K562 (cell line): ENCODE data around the gene MINK1. TPM values are rescaled to one million over a fixed set of nuclear protein-coding genes. Genes with fewer than 3 reads are reported as not detected.

Experiments
- ARNT ChIP-seq, 2 experiments: fragments of 450-650 bp; IDR thresholded peaks; 2 replicates each; pipeline ENCODE4 v1.6.1; 2016; ENCODE audit warnings: mild to moderate bottlenecking in 1 of 2
- BRF2 ChIP-seq: IDR thresholded peaks from 3 replicates; pipeline ENCODE4 v1.6.1; 2011; ENCODE audit warnings: borderline replicate concordance, mild to moderate bottlenecking; ENCODE audit not compliant: insufficient read length, insufficient read depth
- DPF2 ChIP-seq: fragments of 450-650 bp; IDR thresholded peaks from 2 replicates; pipeline ENCODE4 v1.6.1; 2016
- EHMT2 ChIP-seq: fragments of 450-650 bp; IDR thresholded peaks from 2 replicates; pipeline ENCODE4 v1.6.1; 2018; ENCODE audit warnings: antibody characterized with exemption
- HDGF ChIP-seq: fragments of 450-650 bp; IDR thresholded peaks from 2 replicates; pipeline ENCODE4 v1.6.1; 2016
- MCM3 ChIP-seq: fragments of 450-650 bp; IDR thresholded peaks from 2 replicates; pipeline ENCODE4 v1.6.1; 2016
- MCM7 ChIP-seq, 2 experiments: fragments of 450-650 bp; IDR thresholded peaks; 2 replicates each; pipeline ENCODE4 v1.6.1; 2016 to 2018
- MEF2D ChIP-seq: conservative IDR thresholded peaks from 2 replicates; pipeline ENCODE4 v1.6.1; 2016; ENCODE audit warnings: low read depth, missing genetic modification characterization, missing compliant biosample characterization
- MLLT1 ChIP-seq, 2 experiments: fragments of 450-650 bp; IDR thresholded peaks; 2 replicates each; pipeline ENCODE4 v1.6.1; 2016
- SUPT5H ChIP-seq: fragments of 450-650 bp; IDR thresholded peaks from 2 replicates; pipeline ENCODE4 v1.6.1; 2016
- TFAP4 ChIP-seq: sonication (generic); formaldehyde crosslinking; IDR thresholded peaks from 2 replicates; pipeline ENCODE4 v1.8.0; 2022; ENCODE audit warnings: missing genetic modification reagents, mild to moderate bottlenecking, moderate library complexity, borderline replicate concordance
- TOE1 ChIP-seq, 2 experiments: fragments of 450-650 bp in 1 of 2; sonication (generic) in 1 of 2; formaldehyde crosslinking in 1 of 2; IDR thresholded peaks; 2 replicates each; pipeline versions ENCODE4 v1.7.1 to v1.8.0; 2016 to 2022; ENCODE audit warnings: borderline replicate concordance in 2 of 2, mild to moderate bottlenecking in 2 of 2, antibody characterized with exemption in 1 of 2, inconsistent platforms in 1 of 2, low read depth in 1 of 2, missing genetic modification reagents in 1 of 2, moderate library complexity in 1 of 2
- ZBTB5 ChIP-seq: fragments of 450-650 bp; IDR thresholded peaks from 2 replicates; pipeline ENCODE4 v1.6.1; 2017; ENCODE audit warnings: antibody characterized with exemption
- ZNF140 ChIP-seq: fragments of 250-450 bp; sonication (Bioruptor Pico); IDR thresholded peaks from 2 replicates; pipeline ENCODE4 v1.8.0; 2021; ENCODE audit warnings: moderate library complexity, mild to moderate bottlenecking, inconsistent platforms
- polyA plus RNA-seq, 8 experiments: library from polyadenylated mRNA; depleted of rRNA in 4 of 8; stranded (reverse) in 5 of 8; unstranded in 3 of 8; fragments of >200 nt; fragmentation: Nextera tagmentation in 2 of 8; fragmentation: Illumina TruSeq in 1 of 8; extraction: Ambion mirVana in 2 of 8; extraction: Trizol in 1 of 8; gene quantifications; 2 replicates each; pipeline versions ENCODE4 v1.2.1 to v1.2.3, GENCODE V29; 2011 to 2014; ENCODE audit warnings: inconsistent platforms in 1 of 8, missing spikeins in 1 of 8
- total RNA-seq, 7 experiments: library from RNA; depleted of rRNA in 6 of 7; stranded (reverse); fragments of >200 nt in 6 of 7; fragmentation: Illumina TruSeq in 2 of 7; extraction: Trizol in 2 of 7; gene quantifications; 2 replicates each; pipeline versions ENCODE4 v1.2.1 to v1.2.3, GENCODE V29; 2011 to 2021; ENCODE audit warnings: low replicate concordance in 1 of 7
- TF ChIP-seq, protein P1 (sequence below): fragments of 450-650 bp; formaldehyde crosslinking; IDR thresholded peaks from 2 replicates; pipeline ENCODE4 v1.4.0; 2022; ENCODE audit warnings: missing genetic modification characterization

The MINK1 gene
- total and polyA plus RNA-seq, 9 of the 15 experiments (the other 6 are each of a cell fraction or from before 2014, with no cell fraction given): 0.11 to 54.2 (median 14.9) TPM

- TF ChIP-seq, protein P1, sequence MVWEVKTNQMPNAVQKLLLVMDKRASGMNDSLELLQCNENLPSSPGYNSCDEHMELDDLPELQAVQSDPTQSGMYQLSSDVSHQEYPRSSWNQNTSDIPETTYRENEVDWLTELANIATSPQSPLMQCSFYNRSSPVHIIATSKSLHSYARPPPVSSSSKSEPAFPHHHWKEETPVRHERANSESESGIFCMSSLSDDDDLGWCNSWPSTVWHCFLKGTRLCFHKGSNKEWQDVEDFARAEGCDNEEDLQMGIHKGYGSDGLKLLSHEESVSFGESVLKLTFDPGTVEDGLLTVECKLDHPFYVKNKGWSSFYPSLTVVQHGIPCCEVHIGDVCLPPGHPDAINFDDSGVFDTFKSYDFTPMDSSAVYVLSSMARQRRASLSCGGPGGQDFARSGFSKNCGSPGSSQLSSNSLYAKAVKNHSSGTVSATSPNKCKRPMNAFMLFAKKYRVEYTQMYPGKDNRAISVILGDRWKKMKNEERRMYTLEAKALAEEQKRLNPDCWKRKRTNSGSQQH (CRISPR knock-in tag): peak; percentile 92
- no peak for TF ChIP-seq MEF2D (tag)
- 0 out of 2 replicates have a peak, but pooled peaks have one; percentile 16 for TF ChIP-seq ZBTB5
- 0 out of 4 replicates have a peak, but pooled peaks of 1 of the 2 experiments have one; percentile 37 for TF ChIP-seq ARNT (IDR thresholded peaks at IDR 0.05)
- 0 out of 2 replicates have a peak, but pooled peaks have one; percentile 24 for TF ChIP-seq EHMT2
- TF ChIP-seq MCM3: peak; percentile 44; the same call in 1 of the 2 replicates
- TF ChIP-seq DPF2: peak; percentile 66; the same call in 1 of the 2 replicates
- peak in 1 of 2 experiments; percentile 68; a peak in 1 of 4 replicates for TF ChIP-seq MCM7 (IDR thresholded peaks at IDR 0.05)
- no peak for TF ChIP-seq ZNF140 (CRISPR knock-in tag)
- no peak for TF ChIP-seq BRF2
- TF ChIP-seq HDGF: peak; percentile 95
- TF ChIP-seq TOE1 (IDR thresholded peaks at IDR 0.05; ENCODE audit: borderline replicate concordance): 0 out of 2 replicates have a peak, but pooled peaks have one; percentile 52
- no peak for TF ChIP-seq TOE1 (CRISPR knock-in tag; IDR thresholded peaks at IDR 0.05; ENCODE audit: borderline replicate concordance, low read depth)
- peak; percentile 37 to 63; a peak in 1 of 4 replicates for TF ChIP-seq MLLT1 (IDR thresholded peaks at IDR 0.05)
- TF ChIP-seq TFAP4: peak; percentile 96
- TF ChIP-seq SUPT5H: peak; percentile 42; the same call in 1 of the 2 replicates
Measured at GRCh38 chr17:4908711-4909496, 75.8 kb downstream of the MINK1 start (continued).
